H9 (cell line): ENCODE data around the gene KLF16. TPM values are rescaled to one million over a fixed set of nuclear protein-coding genes. Genes with fewer than 3 reads are reported as not detected.

Experiments
- DNase-seq: peaks from one replicate; pipeline ENCODE4 v3.0.0-alpha.2; 2017
- H2AFZ ChIP-seq: one replicate; pipeline ENCODE4 v1.6.1; 2013; ENCODE audit warnings: mild to moderate bottlenecking, low read length, control low read depth, moderate library complexity
- H2AK5ac ChIP-seq: 2 replicates; pipeline ENCODE4 v1.6.1; 2013; ENCODE audit warnings: low read length, control low read depth, mixed read lengths; ENCODE audit not compliant: insufficient read length
- H2BK120ac ChIP-seq: one replicate; pipeline ENCODE4 v1.6.1; 2013; ENCODE audit warnings: low read depth, mild to moderate bottlenecking, low read length, control low read depth, inconsistent platforms; ENCODE audit not compliant: poor library complexity, severe bottlenecking
- H2BK12ac ChIP-seq: 2 replicates; pipeline ENCODE4 v1.6.1; 2013; ENCODE audit warnings: low read length, control low read depth, mixed read lengths, low read depth; ENCODE audit not compliant: insufficient read length
- H2BK15ac ChIP-seq: 2 replicates; pipeline ENCODE4 v1.6.1; 2013; ENCODE audit warnings: low read depth, low read length, control low read depth
- H2BK20ac ChIP-seq: one replicate; pipeline ENCODE4 v1.6.1; 2013; ENCODE audit warnings: low read depth, mild to moderate bottlenecking, low read length, control low read depth, inconsistent platforms; ENCODE audit not compliant: poor library complexity, severe bottlenecking
- H2BK5ac ChIP-seq: 2 replicates; pipeline ENCODE4 v1.6.1; 2013; ENCODE audit warnings: low read length, control low read depth, mixed read lengths; ENCODE audit not compliant: insufficient read length
- H3K14ac ChIP-seq: 2 replicates; pipeline ENCODE4 v1.6.1; 2013; ENCODE audit warnings: low read length, control low read depth; ENCODE audit not compliant: insufficient read depth
- H3K18ac ChIP-seq: 2 replicates; pipeline ENCODE4 v1.6.1; 2013; ENCODE audit warnings: low read depth, mild to moderate bottlenecking, mixed read lengths, low read length, control low read depth; ENCODE audit not compliant: insufficient read length
- H3K23ac ChIP-seq: 2 replicates; pipeline ENCODE4 v1.6.1; 2013; ENCODE audit warnings: low read length, control low read depth, mixed read lengths, low read depth; ENCODE audit not compliant: insufficient read length
- H3K23me2 ChIP-seq: 2 replicates; pipeline ENCODE4 v1.6.1; 2013; ENCODE audit warnings: low read depth, mild to moderate bottlenecking, mixed read lengths, low read length, control low read depth; ENCODE audit not compliant: insufficient read length, poor library complexity, severe bottlenecking
- H3K27ac ChIP-seq: 2 replicates; pipeline ENCODE4 v1.5.1; 2013; ENCODE audit warnings: low read length, control low read depth, mixed read lengths, low read depth; ENCODE audit not compliant: insufficient read length
- H3K27me3 ChIP-seq: 2 replicates; pipeline ENCODE4 v1.6.1; 2013; ENCODE audit warnings: low read length, control low read depth, inconsistent platforms; ENCODE audit not compliant: insufficient read depth
- H3K4ac ChIP-seq: 2 replicates; pipeline ENCODE4 v1.6.1; 2013; ENCODE audit warnings: low read depth, mild to moderate bottlenecking, control low read depth, inconsistent platforms, low read length, moderate library complexity
- H3K4me1 ChIP-seq: 2 replicates; pipeline ENCODE4 v1.6.1; 2013; ENCODE audit warnings: low read length, control low read depth, inconsistent platforms; ENCODE audit not compliant: insufficient read depth
- H3K4me2 ChIP-seq: 2 replicates; pipeline ENCODE4 v1.6.1; 2013; ENCODE audit warnings: low read length, control low read depth, mixed read lengths; ENCODE audit not compliant: insufficient read length, insufficient read depth
- H3K56ac ChIP-seq: 2 replicates; pipeline ENCODE4 v1.6.1; 2013; ENCODE audit warnings: low read depth, mild to moderate bottlenecking, mixed read lengths, low read length, control low read depth; ENCODE audit not compliant: insufficient read length
- H3K79me1 ChIP-seq: 2 replicates; pipeline ENCODE4 v1.6.1; 2013; ENCODE audit warnings: low read depth, mild to moderate bottlenecking, moderate library complexity, low read length, control low read depth, inconsistent platforms; ENCODE audit not compliant: insufficient read depth, poor library complexity, severe bottlenecking
- H3K79me2 ChIP-seq: 2 replicates; pipeline ENCODE4 v1.6.1; 2013; ENCODE audit warnings: low read length, control low read depth, inconsistent platforms; ENCODE audit not compliant: insufficient read depth
- H3K9ac ChIP-seq: 2 replicates; pipeline ENCODE4 v1.6.1; 2013; ENCODE audit warnings: low read length, control low read depth, mixed read lengths; ENCODE audit not compliant: insufficient read length; ENCODE audit errors: extremely low read depth
- H3K9me3 ChIP-seq: one replicate; pipeline ENCODE4 v1.6.1; 2013; ENCODE audit warnings: low read depth, low read length, inconsistent platforms; ENCODE audit not compliant: control insufficient read depth
- H3T11ph ChIP-seq: one replicate; pipeline ENCODE4 v1.6.1; 2013; ENCODE audit warnings: mild to moderate bottlenecking, low read length, control low read depth, inconsistent platforms
- H4K20me1 ChIP-seq: one replicate; pipeline ENCODE4 v1.6.1; 2013; ENCODE audit not compliant: control insufficient read depth, insufficient read length, insufficient read depth
- H4K5ac ChIP-seq: 2 replicates; pipeline ENCODE4 v1.6.1; 2013; ENCODE audit warnings: low read depth, mild to moderate bottlenecking, mixed read lengths, low read length, control low read depth; ENCODE audit not compliant: insufficient read length
- H4K8ac ChIP-seq: replicated peaks from 2 replicates; pipeline ENCODE4 v1.6.1; 2013; ENCODE audit warnings: low read length, control low read depth, mixed read lengths, low read depth; ENCODE audit not compliant: insufficient read length
- H4K91ac ChIP-seq: 2 replicates; pipeline ENCODE4 v1.6.1; 2013; ENCODE audit warnings: low read depth, mild to moderate bottlenecking, moderate library complexity, mixed read lengths, low read length, control low read depth; ENCODE audit not compliant: insufficient read length
- H3K27ac Mint-ChIP-seq, 3 experiments: 2 replicates in 2 of 3; 3 replicates in 1 of 3; pipeline ENCODE4 v1.8.0; 2020 to 2021; ENCODE audit warnings: mixed read lengths in 3 of 3, mild to moderate bottlenecking in 1 of 3, moderate library complexity in 1 of 3
- H3K27me3 Mint-ChIP-seq: 2 replicates; pipeline ENCODE4 v1.8.0; 2021; ENCODE audit warnings: low read depth, mild to moderate bottlenecking, moderate library complexity, mixed read lengths
- H3K36me3 Mint-ChIP-seq, 3 experiments: 2 replicates in 2 of 3; 3 replicates in 1 of 3; pipeline ENCODE4 v1.8.0; 2020 to 2021; ENCODE audit warnings: low read depth in 3 of 3, mixed read lengths in 3 of 3; ENCODE audit not compliant: insufficient read depth in 1 of 3
- H3K4me1 Mint-ChIP-seq, 2 experiments: 2 replicates each; pipeline ENCODE4 v1.8.0; 2020; ENCODE audit warnings: mixed read lengths in 2 of 2
- H3K4me3 Mint-ChIP-seq, 2 experiments: 2 replicates in 1 of 2; 3 replicates in 1 of 2; pipeline ENCODE4 v1.8.0; 2020 to 2021; ENCODE audit warnings: mild to moderate bottlenecking in 2 of 2, mixed read lengths in 2 of 2, moderate library complexity in 1 of 2
- H3K9me3 Mint-ChIP-seq, 2 experiments: 2 replicates in 1 of 2; 3 replicates in 1 of 2; pipeline ENCODE4 v1.8.0; 2020; ENCODE audit warnings: mild to moderate bottlenecking in 2 of 2, mixed read lengths in 2 of 2, moderate library complexity in 1 of 2
- WGBS: extraction: QIAGEN DNeasy Blood & Tissue Kit; methylation state at CpG from one replicate; pipeline ENCODE4 v1.1.7; 2013; ENCODE audit warnings: missing lambda C conversion rate, low lambda C conversion rate, mixed read lengths; ENCODE audit not compliant: insufficient read length; ENCODE audit errors: extremely low coverage; 5-methylcytosine and 5-hydroxymethylcytosine counted together
- total RNA-seq: library from RNA; stranded (reverse); gene quantifications from 2 replicates; pipeline ENCODE4 v1.2.1, GENCODE V29; 2021
- TF ChIP-seq, protein P1 (sequence below): fragments of 200-600 bp; sonication (generic); conservative IDR thresholded peaks from 3 replicates; pipeline ENCODE4 v1.8.0; 2021; ENCODE audit warnings: antibody characterized with exemption, mild to moderate bottlenecking

KLF16 gene
- total RNA-seq, 1 experiment from 2014 or later = 66.8 TPM

- TF ChIP-seq, protein P1, sequence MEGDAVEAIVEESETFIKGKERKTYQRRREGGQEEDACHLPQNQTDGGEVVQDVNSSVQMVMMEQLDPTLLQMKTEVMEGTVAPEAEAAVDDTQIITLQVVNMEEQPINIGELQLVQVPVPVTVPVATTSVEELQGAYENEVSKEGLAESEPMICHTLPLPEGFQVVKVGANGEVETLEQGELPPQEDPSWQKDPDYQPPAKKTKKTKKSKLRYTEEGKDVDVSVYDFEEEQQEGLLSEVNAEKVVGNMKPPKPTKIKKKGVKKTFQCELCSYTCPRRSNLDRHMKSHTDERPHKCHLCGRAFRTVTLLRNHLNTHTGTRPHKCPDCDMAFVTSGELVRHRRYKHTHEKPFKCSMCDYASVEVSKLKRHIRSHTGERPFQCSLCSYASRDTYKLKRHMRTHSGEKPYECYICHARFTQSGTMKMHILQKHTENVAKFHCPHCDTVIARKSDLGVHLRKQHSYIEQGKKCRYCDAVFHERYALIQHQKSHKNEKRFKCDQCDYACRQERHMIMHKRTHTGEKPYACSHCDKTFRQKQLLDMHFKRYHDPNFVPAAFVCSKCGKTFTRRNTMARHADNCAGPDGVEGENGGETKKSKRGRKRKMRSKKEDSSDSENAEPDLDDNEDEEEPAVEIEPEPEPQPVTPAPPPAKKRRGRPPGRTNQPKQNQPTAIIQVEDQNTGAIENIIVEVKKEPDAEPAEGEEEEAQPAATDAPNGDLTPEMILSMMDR = peak; percentile 54
- WGBS = no CpG with 5 or more reads among the region's 48 CpGs
- H4K20me1 ChIP-seq = peaks cover 2% of the 10 kb centered on the region
- H2BK5ac ChIP-seq = no peak within 1 kb of the TSS
- peak within 1 kb of the TSS; percentile 77; the same call in 1 of the 2 replicates for H3K14ac ChIP-seq
- no peaks in the 10 kb centered on the region for H3K27me3 ChIP-seq
- H2AK5ac ChIP-seq = no peak within 1 kb of the TSS
- peak within 1 kb of the TSS; percentile 76 to 93 for H3K4me3 Mint-ChIP-seq
- peak within 1 kb of the TSS; percentile 80 to 98 (median 98); a peak in 6 of 7 replicates for H3K27ac Mint-ChIP-seq
- H3K27ac ChIP-seq = no peak within 1 kb of the TSS
- no peak within 1 kb of the TSS for H3T11ph ChIP-seq
- no peaks in the 10 kb centered on the region for H3K79me1 ChIP-seq
- DNase-seq = no peak
- H3K4ac ChIP-seq = no peak within 1 kb of the TSS
- H3K18ac ChIP-seq = no peak within 1 kb of the TSS
- no peak within 1 kb of the TSS for H2BK20ac ChIP-seq
- H3K9ac ChIP-seq = no peak within 1 kb of the TSS
- H3K4me1 Mint-ChIP-seq = peaks cover 6% of the 10 kb centered on the region in 2 experiments
- H4K91ac ChIP-seq = no peak within 1 kb of the TSS
- no peak within 1 kb of the TSS for H2BK15ac ChIP-seq
- H4K5ac ChIP-seq = no peak within 1 kb of the TSS
- no peak within 1 kb of the TSS for H3K56ac ChIP-seq
- peaks cover 9% of the 10 kb centered on the region for H3K27me3 Mint-ChIP-seq
- H3K4me1 ChIP-seq = no peaks in the 10 kb centered on the region
- H3K9me3 Mint-ChIP-seq = no peaks in the 10 kb centered on the region
- H3K9me3 ChIP-seq = no peaks in the 10 kb centered on the region
- H3K23ac ChIP-seq = no peak within 1 kb of the TSS
- no peak within 1 kb of the TSS for H2BK12ac ChIP-seq
- H3K4me2 ChIP-seq = peak within 1 kb of the TSS; percentile 53
- H2AFZ ChIP-seq = no peak within 1 kb of the TSS
- no peaks in the 10 kb centered on the region for H3K79me2 ChIP-seq
- H4K8ac ChIP-seq = no peak within 1 kb of the TSS
- H3K23me2 ChIP-seq = peaks cover 3% of the 10 kb centered on the region
- peaks cover 0 to 13% (median 5%) of the 10 kb centered on the region in 3 experiments; a peak in 5 of 7 replicates for H3K36me3 Mint-ChIP-seq
- no peak within 1 kb of the TSS for H2BK120ac ChIP-seq
Observed at GRCh38 chr19:1811942-1812425, 51.4 kb downstream of the KLF16 start, which contains the start of gene ATP8B3. TSS of gene ATP8B3 (minus strand) at chr19:1812276. CDS start at chr19:1811736, 540 bp downstream.
